Kidney (tissue), 14 donors: ENCODE results near the gene ZBTB16. TPM values are rescaled to one million over a fixed set of nuclear protein-coding genes. Genes with fewer than 3 reads are reported as not detected.
A peak's percentile ranks its signal among the peaks of the same experiment; 100 is the strongest.

Experiments
- DNase-seq, 5 donors: peaks; one replicate each; pipeline ENCODE4 v3.0.0-alpha.2; 2013 to 2020
- FAIRE-seq: peaks from 2 replicates; lab custom pipeline; 2012; peaks lifted over from hg19 to GRCh38; lab: Jason Lieb, UNC
- H3K27ac ChIP-seq, 2 donors: one replicate each; pipeline ENCODE4 v1.7.0; 2013; ENCODE audit warnings: low read depth in 2 of 2, low read length in 2 of 2, inconsistent platforms in 1 of 2
- H3K27me3 ChIP-seq: one replicate; pipeline ENCODE4 v1.7.1; 2013; ENCODE audit warnings: low read length, inconsistent platforms; ENCODE audit not compliant: control insufficient read depth, insufficient read depth
- H3K36me3 ChIP-seq, 3 donors: one replicate each; pipeline versions ENCODE4 v1.7.0 to v1.7.1; 2013; ENCODE audit warnings: low read length in 3 of 3, control low read depth in 1 of 3, inconsistent platforms in 1 of 3; ENCODE audit not compliant: insufficient read depth in 3 of 3, control insufficient read depth in 2 of 3
- H3K4me1 ChIP-seq, 3 donors: one replicate each; pipeline versions ENCODE4 v1.7.0 to v1.7.1; 2013; ENCODE audit warnings: low read length in 3 of 3, inconsistent platforms in 1 of 3, low read depth in 1 of 3; ENCODE audit not compliant: control insufficient read depth in 2 of 3, insufficient read depth in 2 of 3
- H3K4me3 ChIP-seq, 3 donors: one replicate each; pipeline versions ENCODE4 v1.7.0 to v1.8.1; 2013; ENCODE audit warnings: low read length in 3 of 3, control low read depth in 1 of 3, inconsistent platforms in 1 of 3
- H3K9ac ChIP-seq, 3 donors: one replicate each; pipeline versions ENCODE4 v1.7.0 to v1.7.1; 2013; ENCODE audit warnings: low read length in 3 of 3, control low read depth in 1 of 3, inconsistent platforms in 1 of 3
- H3K9me3 ChIP-seq, 3 donors: one replicate each; pipeline versions ENCODE4 v1.7.0 to v1.7.1; 2013; ENCODE audit warnings: low read length in 3 of 3, control low read depth in 1 of 3, inconsistent platforms in 1 of 3; ENCODE audit not compliant: control insufficient read depth in 2 of 3, insufficient read depth in 1 of 3
- intact Hi-C: fragments of 100-400 bp; cut with DNase I; formaldehyde crosslinking; loops from one replicate; pipeline ENCODE4 v1.11.1; 2022
- polyA plus RNA-seq: library from polyadenylated mRNA; stranded (reverse); fragments of 350-450 nt; fragmentation: Illumina TruSeq; extraction: RNeasy Lipid Tissue Mini Kit (QIAGEN cat#74804); gene quantifications from one replicate; pipeline ENCODE4 v1.2.3, GENCODE V29; 2014; ENCODE audit warnings: low read depth, low replicate concordance; ENCODE audit not compliant: insufficient read depth
- total RNA-seq: library from RNA; stranded (reverse); fragmentation: NEBNext Ultra II Directional; extraction: Animal tissue kit (Norgen Biotek cat#: 25700); gene quantifications from one replicate; pipeline ENCODE4 v1.2.1, GENCODE V29; 2021
- TF ChIP-seq, protein P1 (sequence below): IDR thresholded peaks from 3 replicates; pipeline ENCODE4 v1.5.1; 2012; ENCODE audit warnings: mild to moderate bottlenecking, moderate library complexity, borderline replicate concordance; ENCODE audit not compliant: insufficient read depth; ENCODE audit errors: extremely low read depth
- donor health status: control.
- donor health status: control.
- donor health status: control.
- donor health status: control.
- donor health status: control.
- donor health status: DM: yes; HTN: yes; CAD: no.
- donor health status: Normal renal cell carcinoma (clear cell type).

ZBTB16 gene
- total and polyA plus RNA-seq, 2 donors from 2014 or later: 2.5 to 126 TPM

DNA sequence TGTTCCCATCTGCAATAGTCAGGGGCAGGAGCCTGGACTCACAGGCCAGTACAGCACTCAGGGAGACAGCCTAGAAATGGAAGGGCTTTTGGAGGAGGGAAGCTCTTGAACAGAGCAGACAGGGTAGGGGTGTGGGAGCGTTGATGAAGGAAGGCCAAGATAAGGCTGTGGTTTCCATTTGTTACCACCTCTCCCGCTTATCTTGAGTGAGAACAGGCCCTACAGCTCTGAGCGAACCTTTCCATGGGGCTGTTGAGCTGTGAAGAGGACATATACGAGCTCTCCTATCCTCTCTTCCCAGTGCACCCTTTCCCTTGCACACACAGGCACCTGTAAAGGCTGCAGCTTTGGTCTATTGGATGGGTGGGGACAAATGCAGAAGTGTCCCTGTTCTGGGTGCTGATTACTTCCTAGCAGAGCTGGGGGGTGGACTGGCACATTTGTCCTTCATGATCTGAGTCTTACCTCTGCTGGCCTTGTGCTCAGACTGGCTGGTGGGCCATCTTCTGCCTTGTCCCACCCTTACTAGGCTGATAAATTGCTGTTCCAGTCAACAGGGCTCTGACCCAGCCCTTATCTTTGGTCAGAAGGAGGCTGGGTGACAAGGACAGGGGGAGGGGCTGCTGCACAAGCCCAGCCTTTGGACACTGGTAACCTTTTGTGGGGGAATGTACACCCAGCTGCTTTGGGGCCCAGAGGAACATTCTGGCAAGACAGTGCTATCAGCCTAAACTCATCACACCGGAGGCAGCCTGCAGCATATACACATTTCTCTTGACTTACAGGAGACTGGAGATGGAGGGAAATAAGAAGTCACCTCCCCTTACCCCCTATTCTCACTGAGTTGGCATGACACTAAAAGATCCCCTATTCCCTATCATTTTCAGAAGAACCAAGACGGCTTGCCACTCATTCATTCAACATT lies 156.6 kb downstream of the ZBTB16 start:
- no peak for DNase-seq
- Histone ChIP-seq H3K27ac (no peak overlapping the region), H3K36me3 (no peaks in the 10 kb centered on the region), H3K4me3 (no peak overlapping the region), H3K9ac (no peak overlapping the region), H3K27me3 (no peaks in the 10 kb centered on the region), H3K4me1 (peaks cover 0 to 8% (median 0%) of the 10 kb centered on the region in 3 donors), H3K9me3 (no peaks in the 10 kb centered on the region)
- TF ChIP-seq, protein P1, sequence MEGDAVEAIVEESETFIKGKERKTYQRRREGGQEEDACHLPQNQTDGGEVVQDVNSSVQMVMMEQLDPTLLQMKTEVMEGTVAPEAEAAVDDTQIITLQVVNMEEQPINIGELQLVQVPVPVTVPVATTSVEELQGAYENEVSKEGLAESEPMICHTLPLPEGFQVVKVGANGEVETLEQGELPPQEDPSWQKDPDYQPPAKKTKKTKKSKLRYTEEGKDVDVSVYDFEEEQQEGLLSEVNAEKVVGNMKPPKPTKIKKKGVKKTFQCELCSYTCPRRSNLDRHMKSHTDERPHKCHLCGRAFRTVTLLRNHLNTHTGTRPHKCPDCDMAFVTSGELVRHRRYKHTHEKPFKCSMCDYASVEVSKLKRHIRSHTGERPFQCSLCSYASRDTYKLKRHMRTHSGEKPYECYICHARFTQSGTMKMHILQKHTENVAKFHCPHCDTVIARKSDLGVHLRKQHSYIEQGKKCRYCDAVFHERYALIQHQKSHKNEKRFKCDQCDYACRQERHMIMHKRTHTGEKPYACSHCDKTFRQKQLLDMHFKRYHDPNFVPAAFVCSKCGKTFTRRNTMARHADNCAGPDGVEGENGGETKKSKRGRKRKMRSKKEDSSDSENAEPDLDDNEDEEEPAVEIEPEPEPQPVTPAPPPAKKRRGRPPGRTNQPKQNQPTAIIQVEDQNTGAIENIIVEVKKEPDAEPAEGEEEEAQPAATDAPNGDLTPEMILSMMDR: no peak
- intact Hi-C loops: no loop called here
- no peak for FAIRE-seq

DNA sequence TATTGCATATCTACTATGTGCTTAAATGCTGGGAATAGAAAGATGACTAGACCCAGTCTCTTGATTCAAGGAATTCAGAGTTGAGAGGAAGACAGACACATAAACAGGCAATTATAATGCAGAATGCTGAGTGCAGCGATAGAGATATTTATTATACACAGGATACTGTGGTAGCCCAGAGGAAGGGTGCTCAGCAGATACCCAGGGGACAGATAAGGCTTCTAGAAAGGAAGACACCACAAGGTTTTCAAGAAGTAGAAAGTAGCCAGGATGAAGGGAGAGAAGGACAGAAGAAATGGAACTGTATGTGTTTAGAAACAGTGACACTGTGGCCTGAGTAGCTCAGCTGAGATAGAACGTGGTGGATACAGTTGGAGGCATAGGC lies 157.3 kb downstream of the ZBTB16 start:
- DNase-seq (no peak), FAIRE-seq (no peak)
- Histone ChIP-seq H3K4me1 (peaks cover 0 to 5% (median 0%) of the 10 kb centered on the region in 3 donors), H3K4me3 (no peak overlapping the region), H3K36me3 (peaks cover 0 to 4% (median 0%) of the 10 kb centered on the region in 3 donors), H3K9me3 (no peaks in the 10 kb centered on the region), H3K9ac (no peak overlapping the region), H3K27ac (no peak overlapping the region), H3K27me3 (no peaks in the 10 kb centered on the region)
- intact Hi-C loops: no loop called here
- TF ChIP-seq, protein P1: no peak

- Histone ChIP-seq H3K9me3 (no peaks in the 10 kb centered on the region), H3K4me3 (no peak overlapping the region), H3K36me3 (peaks cover 0 to 5% (median 0%) of the 10 kb centered on the region in 3 donors), H3K4me1 (peaks cover 0 to 5% (median 0%) of the 10 kb centered on the region in 3 donors), H3K9ac (no peak overlapping the region), H3K27ac (no peak overlapping the region), H3K27me3 (no peaks in the 10 kb centered on the region)
- peak in 1 of 5 donors; percentile 73 for DNase-seq
- TF ChIP-seq, protein P1: no peak
- no peak for FAIRE-seq
- intact Hi-C loops: no loop called here
Measured at GRCh38 chr11:114218508-114218907, 159.0 kb downstream of the ZBTB16 start.
